Measurements from ENCODE around the gene NR2C2AP. TPM values are rescaled to one million over a fixed set of nuclear protein-coding genes. Genes with fewer than 3 reads are reported as not detected.
"Not testable (repeated sequence)": the region's sequence is repeated elsewhere in the genome, so short reads cannot be mapped to it uniquely, and the experiment has no call there.

The NR2C2AP gene
- total RNA-seq, 1 experiment from 2014 or later, result 32.3 TPM

GRCh38 chr19:19185853-19186740 lies 17.1 kb downstream of the NR2C2AP start:
- peak; percentile 29 for DNase-seq (ENCODE audit: low spot score)

- DNase-seq (ENCODE audit: low spot score), result no peak
Measured at GRCh38 chr19:19181488-19181998, 21.7 kb downstream of the NR2C2AP start.

DNA sequence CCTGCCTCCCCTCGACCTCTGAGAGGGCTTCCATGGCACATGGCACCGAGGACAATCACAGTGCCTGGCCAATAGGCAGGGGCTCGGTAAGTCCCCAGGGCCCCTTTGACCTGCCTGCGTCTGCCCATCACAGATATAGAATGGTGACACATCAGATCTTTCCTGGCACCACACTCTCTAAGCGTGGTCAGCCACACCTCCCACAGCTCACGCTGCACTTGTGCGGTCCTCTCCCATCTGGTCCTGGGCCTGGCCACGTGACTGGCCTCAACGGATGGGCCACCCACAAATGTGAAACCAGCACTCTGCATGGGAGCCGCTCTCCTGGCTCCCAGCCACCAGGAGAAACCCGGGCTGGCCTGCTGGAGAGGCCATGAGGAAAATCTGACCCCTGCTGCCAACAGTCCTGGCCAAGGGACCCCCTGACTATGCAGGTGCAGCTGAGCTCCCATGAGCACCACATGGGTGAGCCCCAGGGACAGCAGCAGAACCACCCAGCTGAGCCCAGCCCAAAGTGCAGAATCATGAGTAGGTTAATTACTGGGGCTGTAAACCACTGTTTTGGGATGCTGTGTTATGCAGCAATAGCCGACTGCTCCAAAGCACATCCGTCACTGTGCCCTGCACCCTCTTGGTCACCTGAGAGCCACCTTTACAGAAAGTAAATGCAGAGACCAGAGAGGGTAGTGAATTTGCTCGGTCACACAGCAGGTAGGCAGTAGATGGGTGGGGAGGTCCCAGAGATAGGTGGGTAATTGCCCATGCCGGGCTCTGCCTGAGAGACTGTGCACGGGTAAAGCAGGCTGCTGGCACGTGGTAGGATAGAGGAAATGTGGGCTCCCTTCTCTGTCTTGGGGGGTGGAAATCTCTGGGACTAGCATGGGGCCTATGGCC lies 23.4 kb downstream of the NR2C2AP start:
- DNase-seq (ENCODE audit: low spot score), result no peak

- no peak for DNase-seq (ENCODE audit: low spot score)
Measured at GRCh38 chr19:19176950-19177349, 26.3 kb downstream of the NR2C2AP start.

DNA sequence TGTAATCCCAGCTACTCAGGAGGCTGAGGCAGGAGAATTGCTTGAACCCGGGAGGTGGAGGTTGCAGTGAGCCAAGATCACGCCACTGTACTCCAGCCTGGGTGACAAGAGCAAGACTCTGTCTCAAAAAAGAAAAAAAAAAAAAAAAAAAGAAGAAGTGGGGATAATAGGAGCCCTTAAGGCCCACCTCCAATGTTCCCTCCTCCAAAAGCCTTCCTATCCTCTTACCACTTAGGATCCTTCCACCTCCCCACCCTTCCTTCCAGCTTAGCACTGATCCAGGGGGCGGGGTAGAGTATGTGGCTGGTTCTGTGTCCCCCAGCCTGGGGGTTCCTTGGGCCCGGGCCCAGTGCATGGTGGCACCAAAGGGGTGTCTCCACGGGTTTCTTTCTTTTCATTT lies 30.0 kb downstream of the NR2C2AP start:
- DNase-seq (ENCODE audit: low spot score), result not testable (repeated sequence)

DNA sequence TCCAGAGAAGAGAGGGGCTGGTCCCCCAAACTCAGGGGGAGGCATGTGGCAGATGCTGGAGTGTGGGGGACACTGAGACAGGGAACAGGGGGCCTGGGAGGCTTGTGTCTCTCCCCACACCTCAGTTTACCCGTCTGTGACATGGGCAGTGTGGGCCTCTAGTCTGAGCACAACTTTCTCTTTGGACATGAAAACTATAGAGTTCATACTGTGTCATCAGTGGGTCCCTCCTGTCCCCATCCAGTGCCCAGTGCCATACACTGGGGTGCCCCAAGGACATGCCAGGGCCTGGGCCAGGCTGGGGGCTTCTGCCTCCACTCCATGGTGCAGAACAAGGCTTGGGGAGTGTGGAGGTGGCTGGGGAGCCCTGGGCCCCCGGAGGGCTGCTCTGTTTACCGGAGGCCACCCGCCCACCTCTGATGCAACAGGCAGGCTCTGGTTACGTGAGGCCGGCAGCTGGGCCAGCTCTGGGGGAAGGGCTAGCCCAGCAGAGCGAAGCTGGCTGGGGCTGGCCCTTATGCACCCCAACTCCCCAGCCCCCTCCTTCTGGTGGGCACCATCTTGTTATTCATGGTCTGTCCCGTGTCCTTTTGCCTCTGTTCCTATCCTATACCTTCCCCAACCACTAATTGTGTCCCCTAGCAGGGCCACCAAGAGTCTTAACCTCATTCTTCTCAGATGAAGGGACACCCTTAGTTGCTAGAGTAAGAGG lies 31.2 kb downstream of the NR2C2AP start:
- DNase-seq (ENCODE audit: low spot score), result no peak

GRCh38 chr19:19170873-19171672 lies 32.1 kb downstream of the NR2C2AP start:
- no peak for DNase-seq (ENCODE audit: low spot score)

GRCh38 chr19:19170053-19170872 lies 33.0 kb downstream of the NR2C2AP start, which contains the start of gene MEF2B:
TSS of gene MEF2B (minus strand) at chr19:19170263. CDS start at chr19:19150735, 19,528 bp downstream.
- DNase-seq (ENCODE audit: low spot score), result peak; percentile 38

DNA sequence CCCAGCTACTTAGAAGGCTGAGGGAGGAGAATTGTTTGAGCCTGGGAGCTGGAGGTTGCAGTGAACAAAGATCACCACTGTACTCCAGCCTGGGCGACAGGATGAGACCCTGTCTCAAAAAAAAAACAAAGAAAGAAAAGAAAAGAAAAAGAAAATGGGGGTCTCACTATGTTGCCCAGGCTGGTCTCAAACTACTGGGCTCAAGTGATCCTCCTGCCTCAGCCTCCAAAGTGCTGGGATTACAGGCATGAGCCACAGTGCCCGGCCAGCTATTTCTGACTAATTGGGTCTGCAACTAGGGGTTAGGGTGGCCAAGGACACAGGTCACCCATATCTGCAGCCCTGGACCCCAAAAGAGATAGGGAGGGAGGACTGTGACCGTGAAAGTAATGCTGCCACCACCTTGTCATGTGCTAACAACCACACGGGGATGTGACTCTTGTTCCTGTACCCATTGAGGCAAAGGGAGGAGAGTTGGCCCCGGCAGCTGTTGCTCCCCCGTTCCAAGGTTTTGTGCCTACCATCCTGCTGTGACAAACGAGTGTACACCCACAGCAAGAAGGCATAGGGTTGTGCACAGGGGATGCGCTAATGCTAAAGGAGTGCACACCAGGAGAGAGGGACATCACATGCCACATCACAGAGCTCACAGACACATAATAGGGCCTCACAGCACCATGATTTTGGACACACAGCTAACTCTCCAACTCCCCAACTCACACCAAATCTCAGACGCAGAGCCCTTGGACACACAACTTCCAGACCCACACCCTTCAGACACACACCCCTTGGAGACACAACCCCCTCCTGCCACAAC lies 33.8 kb downstream of the NR2C2AP start:
- no peak for DNase-seq (ENCODE audit: low spot score)

DNA sequence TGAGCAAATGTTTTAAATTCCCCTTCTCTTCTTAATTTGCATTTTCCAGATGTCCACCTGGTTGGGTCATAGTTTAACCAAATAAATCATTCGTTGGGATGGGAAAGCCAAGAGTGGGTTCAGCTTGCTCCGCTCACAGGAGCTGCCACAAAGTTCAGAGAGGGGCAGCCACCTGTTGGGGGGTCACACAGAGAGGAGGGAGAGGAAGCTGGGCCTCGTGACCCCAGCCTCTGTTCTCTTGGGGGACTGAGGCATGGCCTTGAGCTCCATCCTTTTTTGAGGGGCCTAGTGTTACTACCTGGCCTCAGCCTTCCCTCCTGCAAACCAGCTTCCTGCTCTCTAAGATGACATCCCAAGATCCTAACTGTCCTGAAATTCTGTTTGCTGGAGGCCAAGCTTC lies 35.6 kb downstream of the NR2C2AP start:
- no peak for DNase-seq (ENCODE audit: low spot score)

DNA sequence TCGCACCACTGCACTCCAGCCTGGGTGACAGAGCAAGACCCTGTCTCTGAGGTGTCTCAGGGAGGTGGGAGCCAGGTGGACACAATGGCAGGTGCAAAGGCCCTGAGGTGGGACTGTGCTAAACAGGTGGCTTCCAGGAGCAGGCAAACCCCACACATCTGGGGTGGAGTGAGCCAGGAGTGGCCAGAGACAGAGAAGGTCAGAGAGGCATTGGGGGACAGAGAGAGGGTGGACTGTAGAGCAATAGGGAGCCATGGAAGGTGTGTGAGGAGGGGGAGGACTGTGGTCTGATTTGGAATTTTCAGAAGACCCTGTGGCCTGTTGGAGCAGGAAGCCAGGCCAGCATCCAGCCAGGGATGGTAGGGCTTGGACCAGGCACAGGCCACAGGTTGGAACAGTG lies 37.8 kb downstream of the NR2C2AP start:
- DNase-seq (ENCODE audit: low spot score), result no peak

GRCh38 chr19:19162495-19162894 lies 40.7 kb downstream of the NR2C2AP start:
- no peak for DNase-seq (ENCODE audit: low spot score)

DNA sequence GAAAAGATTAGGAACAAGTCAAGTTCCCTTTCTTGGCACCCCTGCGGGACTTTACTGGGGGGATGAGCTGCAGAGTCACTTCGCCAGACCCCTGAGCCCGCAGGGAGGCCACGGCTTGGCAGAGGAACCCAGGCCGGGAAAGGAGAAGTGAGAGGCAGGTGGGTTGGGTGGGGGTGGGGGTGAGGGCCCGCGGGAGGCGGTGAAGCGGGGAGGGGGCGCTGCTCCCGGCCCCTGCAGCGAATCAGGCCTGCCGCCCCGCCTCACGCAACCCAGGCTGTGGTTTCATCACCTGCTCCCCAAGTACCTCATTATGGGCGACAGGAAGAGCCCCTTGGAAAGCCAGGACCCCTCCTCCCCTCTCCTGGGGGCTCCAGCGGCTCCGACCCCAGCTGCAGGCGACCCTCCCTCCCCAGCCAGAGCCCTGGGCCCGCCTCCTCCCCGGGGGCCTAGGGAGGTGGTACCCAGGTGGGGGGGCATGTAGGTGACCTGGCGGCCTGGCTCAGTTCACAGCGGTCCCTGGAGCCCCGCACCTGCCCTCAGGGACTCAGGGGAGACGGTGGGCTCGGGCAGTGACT lies 42.7 kb downstream of the NR2C2AP start:
- no peak for DNase-seq (ENCODE audit: low spot score)

- DNase-seq (ENCODE audit: low spot score), result no peak
Measured at GRCh38 chr19:19159534-19159933, 43.7 kb downstream of the NR2C2AP start.

DNA sequence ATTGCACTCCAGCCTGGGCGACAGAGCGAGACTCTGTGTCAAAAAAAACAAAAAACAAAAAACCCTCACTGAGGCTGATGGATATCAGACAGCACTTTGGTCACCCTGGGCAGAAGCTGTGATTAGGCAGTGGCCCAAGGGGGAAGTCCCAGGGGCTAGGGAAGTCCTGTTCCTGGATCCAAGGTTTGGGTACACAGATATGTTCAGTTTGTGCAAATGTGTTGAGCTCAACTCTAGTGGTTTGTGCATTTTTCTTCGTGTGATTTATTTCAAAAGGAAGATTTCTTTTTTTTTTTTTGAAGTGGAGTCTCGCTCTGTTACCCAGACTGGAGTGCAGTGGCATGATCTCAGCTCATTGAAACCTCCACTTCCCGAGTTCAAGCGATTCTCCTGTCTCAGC lies 45.4 kb downstream of the NR2C2AP start:
- DNase-seq (ENCODE audit: low spot score), result no peak

GRCh38 chr19:19155495-19156219 lies 47.6 kb downstream of the NR2C2AP start:
- no peak for DNase-seq (ENCODE audit: low spot score)

GRCh38 chr19:19154768-19155494 lies 48.3 kb downstream of the NR2C2AP start:
- DNase-seq (ENCODE audit: low spot score), result no peak

All from HT-29 (cell line).